Measurements from ENCODE around the gene ETS1.

GRCh38 chr11:128549256-128549944 is 38.0 kb downstream of the ETS1 start:
- TF ChIP-seq CTCF (IDR thresholded peaks at IDR 0.05; ENCODE audit: low read length) (no peak), EZH2 (optimal IDR thresholded peaks at IDR 0.05; ENCODE audit: low read depth, low read length) (no peak), EZH2phosphoT487 (IDR thresholded peaks at IDR 0.05; ENCODE audit: low read length) (no peak)

Measured in MM.1S (cell line).